Osteocyte (in vitro differentiated cells): ENCODE data around the gene TM9SF4. TPM values are rescaled to one million over a fixed set of nuclear protein-coding genes. Genes with fewer than 3 reads are reported as not detected.
"Not testable (repeated sequence)": the region's sequence is repeated elsewhere in the genome, so short reads cannot be mapped to it uniquely, and the experiment has no call there.

Experiments used
- DNase-seq: peaks from one replicate; pipeline ENCODE4 v3.0.0; 2021; ENCODE audit warnings: mixed read lengths; ENCODE audit not compliant: unreplicated experiment; ENCODE audit errors: extremely low spot score
- H3K27ac Mint-ChIP-seq: one replicate; pipeline ENCODE4 v1.8.0; 2021; ENCODE audit warnings: mild to moderate bottlenecking, mixed read lengths; ENCODE audit not compliant: unreplicated experiment
- H3K27me3 Mint-ChIP-seq: one replicate; pipeline ENCODE4 v1.8.0; 2021; ENCODE audit warnings: mixed read lengths; ENCODE audit not compliant: unreplicated experiment
- H3K36me3 Mint-ChIP-seq: one replicate; pipeline ENCODE4 v1.8.0; 2021; ENCODE audit warnings: mixed read lengths; ENCODE audit not compliant: unreplicated experiment
- H3K4me1 Mint-ChIP-seq: one replicate; pipeline ENCODE4 v1.8.0; 2021; ENCODE audit warnings: mixed read lengths; ENCODE audit not compliant: unreplicated experiment
- H3K4me3 Mint-ChIP-seq: one replicate; pipeline ENCODE4 v1.8.0; 2021; ENCODE audit warnings: mild to moderate bottlenecking, moderate library complexity, mixed read lengths; ENCODE audit not compliant: unreplicated experiment
- H3K9me3 Mint-ChIP-seq: one replicate; pipeline ENCODE4 v1.8.0; 2021; ENCODE audit warnings: mixed read lengths; ENCODE audit not compliant: unreplicated experiment
- CTCF ChIP-seq: fragments of 200-600 bp; sonication (generic); IDR thresholded peaks from 2 replicates; pipeline ENCODE4 v1.5.0; 2021; ENCODE audit warnings: antibody characterized with exemption, mild to moderate bottlenecking, moderate library complexity
- total RNA-seq: library from RNA; stranded (reverse); gene quantifications from 2 replicates; pipeline ENCODE4 v1.2.1, GENCODE V29; 2021

Gene TM9SF4
- total RNA-seq, 1 donor from 2014 or later, result 64.4 TPM

DNA sequence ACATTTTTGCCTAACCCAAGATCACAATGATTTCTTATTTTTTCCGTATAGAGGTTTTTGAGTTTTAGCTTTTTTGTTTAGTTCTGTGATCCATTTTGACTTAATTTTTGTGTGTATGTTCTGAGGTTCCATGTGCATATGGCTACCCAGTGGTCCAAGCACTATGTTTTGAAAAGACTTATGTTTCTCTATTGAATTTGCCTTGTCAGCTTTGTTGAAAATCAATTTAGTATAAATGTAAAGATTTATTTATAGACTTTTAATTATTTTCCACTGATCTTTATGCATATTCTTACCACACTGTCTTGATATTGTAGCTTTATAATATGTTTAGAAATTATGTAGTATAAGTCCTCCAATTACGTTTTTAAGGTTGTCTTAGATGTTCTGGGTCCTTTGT lies 10.2 kb downstream of the TM9SF4 start:
- no peaks in the 10 kb centered on the region for H3K9me3 Mint-ChIP-seq
- no peaks in the 10 kb centered on the region for H3K27me3 Mint-ChIP-seq
- H3K27ac Mint-ChIP-seq, result no peak overlapping the region
- H3K36me3 Mint-ChIP-seq, result no peaks in the 10 kb centered on the region
- peaks cover 13% of the 10 kb centered on the region for H3K4me1 Mint-ChIP-seq
- no peak for TF ChIP-seq CTCF
- DNase-seq, result no peak
- H3K4me3 Mint-ChIP-seq, result no peak overlapping the region

- H3K9me3 Mint-ChIP-seq, H3K4me3 Mint-ChIP-seq, H3K27me3 Mint-ChIP-seq, H3K4me1 Mint-ChIP-seq, DNase-seq, H3K36me3 Mint-ChIP-seq, H3K27ac Mint-ChIP-seq: not testable (repeated sequence)
Observed at GRCh38 chr20:32121908-32122307, 12.4 kb downstream of the TM9SF4 start.

DNA sequence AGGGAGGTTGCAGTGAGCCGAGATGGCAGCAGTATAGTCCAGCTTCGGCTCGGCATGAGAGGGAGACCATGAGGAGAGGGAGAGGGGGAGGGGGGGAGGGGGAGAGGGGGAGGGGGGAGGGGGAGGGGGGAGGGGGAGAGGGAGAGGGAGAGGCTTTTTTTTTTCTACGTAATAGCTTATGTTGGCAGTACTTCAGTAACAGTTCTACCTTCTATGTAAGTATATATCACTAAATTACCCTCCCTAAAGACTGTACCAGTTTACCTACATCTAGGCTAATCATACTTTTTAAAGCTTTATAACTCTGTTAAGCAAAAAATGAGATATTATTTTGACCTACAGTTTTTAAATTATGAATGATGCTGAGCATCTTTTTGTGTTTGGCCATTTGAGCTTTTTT lies 13.6 kb downstream of the TM9SF4 start:
- Mint-ChIP-seq H3K27me3 (no peaks in the 10 kb centered on the region), H3K27ac (no peak overlapping the region), H3K4me1 (no peaks in the 10 kb centered on the region), H3K4me3 (no peak overlapping the region), H3K9me3 (no peaks in the 10 kb centered on the region), H3K36me3 (no peaks in the 10 kb centered on the region)
- TF ChIP-seq CTCF, result no peak
- DNase-seq, result no peak

DNA sequence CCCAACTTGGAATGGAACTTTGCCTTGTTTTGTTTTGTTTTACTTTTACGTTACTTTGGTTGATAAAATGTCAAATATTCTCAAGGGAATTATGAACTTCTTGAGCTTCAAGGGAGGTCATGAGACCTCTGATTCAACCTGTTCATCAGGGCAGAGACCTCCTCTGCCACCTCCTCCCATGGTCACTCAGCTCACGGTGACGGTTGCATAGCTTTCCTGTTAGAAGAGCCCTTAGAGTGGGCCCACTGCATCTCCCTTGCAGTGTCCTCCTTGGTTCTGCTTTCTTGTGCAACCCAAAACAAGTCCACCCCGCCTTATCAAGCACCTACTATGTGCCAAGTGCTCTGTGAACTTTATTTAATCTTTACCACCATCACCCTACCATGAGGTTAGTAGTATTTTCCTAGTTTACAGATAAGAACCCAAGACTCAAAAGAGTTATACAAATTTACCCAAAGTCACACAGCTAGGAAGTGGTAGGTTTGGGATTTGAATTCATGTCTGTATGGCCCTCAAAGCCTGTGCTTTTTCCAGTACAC lies 15.5 kb downstream of the TM9SF4 start:
- no peaks in the 10 kb centered on the region for H3K27me3 Mint-ChIP-seq
- H3K27ac Mint-ChIP-seq, result no peak overlapping the region
- H3K4me1 Mint-ChIP-seq, result no peaks in the 10 kb centered on the region
- no peaks in the 10 kb centered on the region for H3K9me3 Mint-ChIP-seq
- no peak for DNase-seq
- no peak overlapping the region for H3K4me3 Mint-ChIP-seq
- H3K36me3 Mint-ChIP-seq, result no peaks in the 10 kb centered on the region
- TF ChIP-seq CTCF, result no peak

- no peak for TF ChIP-seq CTCF
- no peak for DNase-seq
- Mint-ChIP-seq H3K36me3 (peaks cover 2% of the 10 kb centered on the region), H3K9me3 (no peaks in the 10 kb centered on the region), H3K27me3 (no peaks in the 10 kb centered on the region), H3K27ac (no peak overlapping the region), H3K4me3 (no peak overlapping the region), H3K4me1 (peaks cover 4% of the 10 kb centered on the region)
Observed at GRCh38 chr20:32125506-32125905, 16.0 kb downstream of the TM9SF4 start.

DNA sequence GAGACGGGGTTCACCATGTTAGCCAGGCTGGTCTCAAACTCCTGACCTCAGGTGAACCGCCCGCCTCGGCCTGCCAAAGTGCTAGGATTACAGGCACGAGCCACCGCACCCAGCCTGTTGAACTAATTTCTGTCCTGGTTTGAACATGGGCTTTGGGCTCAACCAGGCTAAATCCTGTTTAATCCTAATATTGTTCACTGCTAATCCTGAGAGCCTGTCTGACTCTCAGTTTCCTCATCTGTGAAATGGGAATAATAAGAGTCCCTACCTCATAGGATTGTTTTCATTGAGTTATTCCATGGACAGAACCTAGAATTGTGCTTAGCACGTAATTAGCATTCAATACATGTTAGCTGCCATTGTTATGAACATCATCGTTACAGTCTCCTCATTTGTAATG lies 17.4 kb downstream of the TM9SF4 start:
- TF ChIP-seq CTCF, result no peak
- Mint-ChIP-seq H3K27me3 (no peaks in the 10 kb centered on the region), H3K36me3 (peaks cover 2% of the 10 kb centered on the region), H3K9me3 (no peaks in the 10 kb centered on the region), H3K27ac (no peak overlapping the region), H3K4me3 (no peak overlapping the region), H3K4me1 (peaks cover 4% of the 10 kb centered on the region)
- no peak for DNase-seq
